Hepatocyte (in vitro differentiated cells): ENCODE results near the gene C10orf143.

Experiments used
- CTCF ChIP-seq: fragments of 200-600 bp; sonication (generic); IDR thresholded peaks from 2 replicates; pipeline ENCODE4 v1.5.1; 2016; ENCODE audit warnings: antibody characterized with exemption, mild to moderate bottlenecking; ENCODE audit not compliant: poor library complexity
- EZH2phosphoT487 ChIP-seq: fragments of 200-600 bp; sonication (generic); IDR thresholded peaks from one replicate; pipeline ENCODE4 v1.6.1; 2018; ENCODE audit warnings: antibody characterized with exemption, mild to moderate bottlenecking, low read depth, moderate library complexity; ENCODE audit not compliant: unreplicated experiment, severe bottlenecking

- TF ChIP-seq CTCF, result no peak
- no peak for TF ChIP-seq EZH2phosphoT487
Measured at GRCh38 chr10:130046591-130046990, 64.0 kb downstream of the C10orf143 start.
